ENCODE data around the gene NCMAP. TPM values are rescaled to one million over a fixed set of nuclear protein-coding genes. Genes with fewer than 3 reads are reported as not detected.

The NCMAP gene
- total RNA-seq, 2 experiments from 2014 or later: 0.04 TPM; not detected in 1

DNA sequence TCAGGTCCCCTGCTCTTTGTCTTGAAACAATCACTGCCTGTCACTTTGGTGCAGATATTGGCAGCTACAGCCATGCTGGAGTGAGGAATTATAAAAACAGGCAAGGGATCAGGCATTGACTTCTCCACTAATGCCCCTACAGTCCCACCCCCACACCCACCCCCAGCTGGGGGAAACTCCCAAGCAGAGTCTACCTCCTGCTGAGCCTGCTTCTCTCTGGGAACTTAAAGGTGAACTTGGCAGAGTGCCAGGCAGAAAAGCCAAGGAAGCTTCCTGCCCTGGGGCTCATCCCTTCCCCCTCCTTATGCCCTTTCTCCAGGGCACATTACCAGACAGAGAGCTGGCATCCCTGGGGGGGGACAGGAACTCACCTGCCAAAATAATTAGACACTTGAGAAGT, 6.7 kb downstream of the NCMAP start:
- POLR2A ChIA-PET: interaction anchor here (0.5 kb wide), 1 partner anchor 641 kb away, joined by 4 read pairs; no protein-coding TSS in a partner anchor

DNA sequence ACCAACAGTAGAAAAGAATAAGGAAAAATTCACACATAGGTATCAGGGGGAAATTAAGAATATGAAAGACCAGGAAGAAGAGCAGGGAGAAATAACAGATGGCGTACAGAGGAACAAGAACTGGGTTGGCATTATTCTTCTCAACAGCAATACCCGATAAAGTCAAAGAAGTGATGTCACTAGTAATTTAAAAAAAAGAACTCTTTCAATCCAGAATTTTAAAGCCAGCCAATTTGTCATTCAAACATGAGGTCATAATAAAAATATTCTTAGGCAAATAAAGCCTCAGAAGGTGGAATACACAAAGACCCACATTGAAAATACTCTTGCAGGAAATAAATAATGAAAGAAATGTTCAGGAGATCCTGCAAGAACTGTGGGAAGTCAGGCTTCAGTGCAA, 8.8 kb downstream of the NCMAP start:
- ChIA-PET POLR2A (no interaction called here), CTCF (interaction anchor here (0.7 to 0.9 kb wide), 3 partner anchors 140 to 375 kb away, joined by 3 to 4 read pairs (median 3); no protein-coding TSS in a partner anchor)

More for the DNA sequence above, 6.7 kb downstream of the NCMAP start:
- CTCF ChIA-PET: interaction anchor here (1.7 kb wide), 1 partner anchor 24 kb away, joined by 5 read pairs; no protein-coding TSS in a partner anchor

DNA sequence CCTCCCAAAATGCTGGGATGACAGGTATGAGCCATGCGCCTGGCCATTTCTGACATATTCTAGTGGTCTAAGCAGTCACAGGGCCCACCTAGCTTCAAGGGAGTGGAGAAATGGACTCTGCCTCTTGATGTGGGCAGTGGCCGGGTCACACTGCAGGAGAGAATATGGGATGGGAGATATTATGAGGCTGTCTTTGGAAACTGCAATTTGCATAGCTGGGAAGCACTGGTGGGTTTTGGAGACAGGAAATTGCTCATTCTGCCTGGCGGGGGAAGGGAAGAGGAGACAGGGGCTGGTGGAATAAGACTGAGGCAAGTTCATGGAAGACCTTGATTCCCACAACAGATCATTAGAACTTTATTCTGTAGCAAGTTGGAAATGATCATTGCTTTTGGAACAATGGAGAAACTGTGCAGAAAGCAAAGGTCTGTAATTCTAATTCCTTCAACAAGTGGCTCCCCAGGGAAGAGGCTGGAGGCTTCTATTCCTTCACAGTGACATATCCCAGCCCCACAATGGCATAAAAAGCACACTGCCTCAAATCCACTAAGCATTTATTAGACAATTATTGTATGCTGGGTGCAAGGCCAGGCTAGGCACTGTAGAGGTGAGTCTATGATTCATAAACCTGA, 10.5 kb downstream of the NCMAP start:
- ChIA-PET CTCF (no interaction called here), POLR2A (no interaction called here)

DNA sequence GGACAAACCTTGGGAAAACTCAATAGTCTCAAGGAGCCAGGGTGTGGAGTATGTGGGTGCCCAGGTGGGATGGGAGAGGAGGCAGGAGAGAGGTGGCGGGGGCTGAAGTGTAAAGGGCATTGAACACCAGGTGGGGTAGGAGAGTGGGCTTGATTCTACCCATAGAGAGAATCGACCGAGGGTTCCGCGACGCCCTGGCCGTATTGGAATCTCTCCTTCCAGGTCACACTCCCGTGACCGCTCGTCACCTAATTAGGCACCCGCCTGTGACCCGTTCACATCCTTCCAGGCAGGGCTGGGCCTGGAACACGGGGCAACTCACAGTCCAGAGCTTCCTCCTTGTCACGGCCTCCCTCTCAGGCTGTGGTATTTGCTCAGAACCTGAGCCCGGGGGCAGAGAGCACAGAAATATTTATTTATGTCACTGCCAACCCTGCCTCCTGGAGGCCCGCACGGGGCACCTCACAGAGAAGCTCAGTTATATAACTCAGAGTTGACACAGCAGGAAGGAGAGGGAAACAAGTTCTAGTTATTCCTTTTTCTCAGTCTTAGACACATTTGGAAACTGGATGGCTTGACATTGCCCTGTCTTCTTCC, 12.0 kb downstream of the NCMAP start:
- POLR2A ChIA-PET: no interaction called here
- CTCF ChIA-PET: no interaction called here

DNA sequence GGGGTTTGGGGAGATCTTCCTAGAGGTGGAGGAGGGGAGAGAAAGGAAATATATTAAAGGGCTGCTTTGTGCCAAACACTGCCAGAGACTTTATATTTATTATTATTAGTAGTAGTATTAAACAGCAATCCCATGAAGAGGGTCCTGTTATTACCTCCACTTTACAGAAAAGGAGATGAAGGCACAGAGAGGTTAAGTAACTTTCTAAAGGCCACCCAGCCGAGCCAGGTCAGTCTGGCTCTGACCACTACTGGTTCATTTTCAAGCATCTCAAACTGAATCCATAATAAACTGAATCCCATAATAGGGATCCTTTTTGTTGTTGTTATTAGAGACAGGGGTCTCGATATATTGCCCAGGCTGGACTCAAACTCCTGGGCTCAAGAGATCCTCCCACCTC, 12.6 kb downstream of the NCMAP start:
- POLR2A ChIA-PET: no interaction called here
- CTCF ChIA-PET: no interaction called here

DNA sequence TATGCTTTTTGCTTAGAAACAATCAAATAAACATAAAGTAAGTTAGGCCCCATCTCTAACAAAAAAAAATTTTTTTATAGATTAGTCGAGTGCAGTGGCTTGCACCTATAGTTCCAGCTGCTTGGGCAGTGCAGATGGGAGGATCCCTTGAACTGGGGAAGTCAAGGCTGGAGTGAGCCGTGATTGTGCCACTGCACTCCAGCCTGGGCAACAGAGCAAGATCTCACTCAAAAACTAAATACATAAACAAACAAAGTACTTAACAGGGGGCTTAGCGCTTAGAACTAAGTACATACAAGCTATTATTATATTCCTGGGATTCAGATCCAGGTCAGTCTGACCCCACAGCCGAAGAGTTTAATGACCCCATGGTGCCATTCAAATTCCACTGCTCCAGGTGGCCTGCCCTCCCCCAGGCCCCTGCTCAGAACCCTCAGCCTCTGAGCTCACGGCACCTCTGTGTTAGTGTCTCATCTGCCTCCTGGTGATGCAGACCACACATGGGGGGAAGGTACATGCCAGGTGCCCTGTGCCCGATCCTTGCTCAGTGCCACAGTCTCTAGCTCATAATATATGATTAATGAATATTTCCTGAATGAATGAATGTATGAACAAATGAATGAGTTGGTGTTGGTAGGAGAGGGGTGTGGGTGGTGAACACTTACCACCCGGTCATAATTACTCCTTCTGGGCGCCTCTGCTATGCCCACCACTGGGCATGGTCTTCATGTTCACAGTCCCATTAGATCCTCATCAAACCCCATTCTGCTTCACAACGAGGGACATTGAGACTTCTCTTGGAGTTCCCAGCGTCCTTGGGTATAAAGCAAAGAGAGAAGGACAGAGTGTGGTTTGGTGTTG, 14.6 kb downstream of the NCMAP start:
- CTCF ChIA-PET: no interaction called here
- POLR2A ChIA-PET: no interaction called here

DNA sequence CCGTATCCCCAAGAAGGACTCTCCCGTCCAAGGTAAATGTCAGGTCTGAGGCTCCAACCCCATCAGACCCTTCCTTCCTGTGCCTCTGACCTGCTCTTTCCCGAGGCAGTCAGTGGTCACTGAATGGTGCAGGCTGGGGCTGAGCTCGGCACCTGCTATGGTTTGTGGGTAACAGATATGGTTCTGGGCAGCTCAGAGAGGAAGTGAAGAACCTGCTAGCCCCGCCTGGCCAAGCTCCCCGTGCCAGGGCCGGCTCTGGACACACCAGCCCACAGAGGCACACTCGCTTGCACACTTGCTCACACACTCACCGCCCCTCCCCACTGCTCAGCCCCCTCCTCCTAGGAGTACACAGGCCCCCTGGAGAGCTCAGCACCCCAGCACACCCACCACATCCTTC, 16.4 kb downstream of the NCMAP start:
- POLR2A ChIA-PET: no interaction called here
- CTCF ChIA-PET: no interaction called here

DNA sequence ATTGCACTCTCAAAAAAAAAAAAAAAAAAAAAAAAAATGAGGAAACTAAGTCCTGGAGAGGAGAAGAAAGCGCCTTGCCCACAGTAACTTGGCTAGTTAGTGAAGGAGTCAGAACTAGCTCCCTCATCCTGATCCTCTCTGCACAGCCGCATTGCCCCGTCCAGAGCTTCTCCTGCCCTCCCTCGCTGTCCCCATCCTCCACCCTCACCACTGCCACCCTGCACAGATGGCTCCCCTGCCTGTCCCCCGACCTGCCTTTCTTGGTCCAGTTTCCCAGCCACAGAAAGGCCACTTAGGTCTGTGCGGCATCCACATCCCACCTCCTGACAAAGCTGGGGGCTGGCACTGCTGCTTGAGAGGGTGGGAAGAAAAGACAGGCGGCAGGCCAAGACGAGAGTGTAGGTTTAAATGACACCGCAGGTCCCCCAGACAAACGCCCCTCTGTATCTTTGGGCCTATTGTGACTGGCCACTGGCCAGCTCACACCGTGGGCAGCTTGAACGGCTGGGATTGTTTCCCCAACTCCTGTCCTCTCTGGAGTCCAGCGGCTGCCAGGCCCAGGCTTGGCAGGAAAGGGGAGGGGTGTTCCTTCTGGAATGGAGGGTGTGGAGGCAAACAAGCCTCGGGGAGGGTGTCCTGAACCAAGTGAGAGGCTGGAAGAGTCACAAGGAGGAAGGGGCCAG, 20.2 kb downstream of the NCMAP start:
- ChIA-PET CTCF (interaction anchor here (0.6 to 0.7 kb wide), 2 partner anchors 55 to 152 kb away, joined by 3 to 5 read pairs; no protein-coding TSS in a partner anchor), POLR2A (no interaction called here)

DNA sequence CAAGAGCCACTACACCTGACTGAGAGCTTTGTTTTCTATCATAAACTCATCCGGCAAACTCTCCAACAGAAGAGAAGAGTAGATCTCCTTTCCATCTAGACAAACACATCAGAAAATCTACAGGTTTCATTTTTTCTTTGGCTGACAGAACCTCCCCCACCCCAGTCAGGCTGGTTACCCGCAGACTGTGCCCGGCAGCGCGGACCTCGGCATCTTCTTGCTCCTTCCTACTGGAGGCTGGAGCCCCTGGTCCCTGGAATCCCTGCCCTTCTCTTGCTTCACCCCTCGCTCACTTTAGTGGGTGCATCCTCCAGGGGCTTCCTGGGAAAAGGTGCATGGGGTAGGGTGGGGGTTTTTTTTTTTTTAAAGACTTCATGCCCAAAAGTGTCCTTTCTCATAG, 23.0 kb downstream of the NCMAP start:
- POLR2A ChIA-PET: no interaction called here
- CTCF ChIA-PET: interaction anchor here (0.6 to 1.0 kb wide), 2 partner anchors 52 to 188 kb away, joined by 3 read pairs; no protein-coding TSS in a partner anchor

DNA sequence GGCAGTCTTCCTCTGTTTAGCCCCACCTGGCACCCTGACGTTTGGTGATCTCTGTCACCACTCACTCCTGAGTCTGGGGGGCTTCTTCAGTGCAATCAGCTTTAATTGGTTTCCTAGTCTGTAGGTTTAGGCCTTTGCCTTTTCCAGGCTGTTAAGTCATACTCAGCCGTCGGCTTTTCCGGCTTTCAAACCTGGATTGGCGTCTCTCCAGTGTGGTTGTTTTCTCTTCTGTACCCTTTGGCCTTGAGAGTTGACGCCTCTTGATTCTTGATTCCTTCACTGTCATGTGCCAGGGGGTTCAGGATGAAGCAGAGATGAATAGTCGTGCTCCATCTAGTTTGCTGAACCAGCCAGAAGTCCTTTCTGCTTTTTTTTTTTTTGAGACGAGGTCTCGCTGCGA, 24.9 kb downstream of the NCMAP start:
- ChIA-PET CTCF (interaction anchor here (0.7 kb wide), 1 partner anchor 486 kb away, joined by 3 read pairs; no protein-coding TSS in a partner anchor), POLR2A (no interaction called here)

DNA sequence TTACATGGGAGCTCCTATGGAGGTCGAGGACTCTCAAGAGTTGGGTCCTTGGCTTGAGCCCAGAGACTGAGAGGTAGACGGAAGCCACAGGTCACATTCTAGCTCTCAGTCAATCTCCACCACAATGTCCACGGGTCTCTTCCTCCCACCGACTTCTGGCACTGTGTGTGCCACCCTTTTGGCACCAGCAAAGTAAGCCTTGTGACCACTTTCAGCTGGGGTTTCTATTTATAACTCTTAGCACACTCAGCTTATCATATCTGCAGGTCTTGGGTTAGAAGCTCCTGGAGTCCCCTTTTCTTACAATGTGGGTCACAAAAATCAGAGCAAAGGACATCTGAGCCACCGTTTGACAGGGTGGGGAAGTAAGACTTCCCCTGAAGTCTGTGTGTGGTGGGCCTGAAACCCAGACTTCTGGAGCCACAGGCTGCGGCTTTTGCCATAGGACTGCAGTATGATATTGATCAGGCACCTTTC, 28.3 kb downstream of the NCMAP start:
- POLR2A ChIA-PET: no interaction called here
- CTCF ChIA-PET: interaction anchor here (0.6 to 1.6 kb wide), 2 partner anchors 100 to 169 kb away, joined by 3 to 4 read pairs; no protein-coding TSS in a partner anchor

DNA sequence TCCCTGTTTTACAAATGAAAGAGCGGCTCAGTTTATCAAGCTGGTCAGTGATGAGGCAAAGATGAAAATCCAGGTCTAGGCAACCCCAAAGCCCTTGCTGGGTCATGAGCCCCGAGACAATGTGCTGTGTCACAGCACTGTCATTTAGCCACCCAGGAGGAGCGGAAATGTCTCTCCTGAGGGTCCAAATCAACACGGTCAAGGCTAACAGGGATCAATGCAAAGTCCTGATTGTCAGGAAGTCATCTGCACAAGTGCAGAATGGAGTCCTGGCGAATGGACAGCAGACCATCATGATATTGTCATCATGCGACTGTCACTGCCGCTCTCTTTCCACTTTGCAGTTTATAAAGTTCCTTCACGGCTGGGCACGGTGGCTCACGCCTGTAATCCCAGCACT, 30.2 kb downstream of the NCMAP start:
- ChIA-PET POLR2A (interaction anchor here (0.6 kb wide), 1 partner anchor 50 kb away, joined by 3 read pairs; no protein-coding TSS in a partner anchor), CTCF (interaction anchor here (1.3 to 2.8 kb wide), 7 partner anchors 20 to 170 kb away, joined by 4 to 19 read pairs (median 6); partner anchors contain the start of gene NIPAL3)

DNA sequence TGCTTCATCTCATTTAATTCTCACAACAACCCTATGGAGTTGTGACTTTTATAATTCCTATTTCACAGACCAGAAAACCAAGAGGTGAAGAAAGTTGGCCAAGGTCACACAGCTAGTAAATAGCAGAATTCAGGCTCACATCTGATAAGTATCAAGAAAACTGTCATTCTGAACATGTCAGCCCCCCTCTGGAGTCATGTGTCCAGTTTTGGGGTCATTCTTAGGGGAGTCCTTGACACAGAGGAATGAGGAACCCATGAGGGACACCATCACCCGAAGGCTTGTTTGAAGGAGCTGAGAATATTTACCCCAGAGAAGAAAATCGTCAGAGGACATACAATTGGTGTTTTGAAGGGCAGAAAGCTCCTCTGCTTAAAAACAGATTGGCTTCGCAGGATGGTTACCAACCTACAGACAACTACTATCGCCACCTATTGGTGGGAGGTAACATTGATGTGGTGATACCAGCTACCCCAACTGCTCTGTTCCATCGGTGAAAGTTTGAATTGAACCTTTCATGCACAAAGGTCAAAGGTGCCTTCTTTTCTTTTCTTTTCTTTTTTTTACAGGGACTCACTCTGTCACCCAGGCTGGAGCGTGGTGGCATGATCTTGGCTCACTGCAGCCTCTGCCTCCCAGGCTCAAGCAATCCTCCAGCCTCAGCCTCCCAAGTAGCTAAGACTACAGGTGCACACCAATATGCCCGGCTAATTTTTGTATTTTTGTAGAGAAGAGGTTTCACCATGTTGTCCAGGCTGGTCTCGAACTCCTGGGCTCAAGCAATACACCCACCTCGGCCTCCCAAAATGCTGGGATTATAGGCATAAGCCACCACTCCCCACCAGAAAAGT, 31.3 kb downstream of the NCMAP start:
- ChIA-PET POLR2A (interaction anchor here (1.1 kb wide), 1 partner anchor 113 kb away, joined by 3 read pairs; no protein-coding TSS in a partner anchor), CTCF (interaction anchor here (0.6 to 2.8 kb wide), 22 partner anchors 9 to 388 kb away, joined by 3 to 19 read pairs (median 4); partner anchors contain the start of genes NIPAL3 and RCAN3)

DNA sequence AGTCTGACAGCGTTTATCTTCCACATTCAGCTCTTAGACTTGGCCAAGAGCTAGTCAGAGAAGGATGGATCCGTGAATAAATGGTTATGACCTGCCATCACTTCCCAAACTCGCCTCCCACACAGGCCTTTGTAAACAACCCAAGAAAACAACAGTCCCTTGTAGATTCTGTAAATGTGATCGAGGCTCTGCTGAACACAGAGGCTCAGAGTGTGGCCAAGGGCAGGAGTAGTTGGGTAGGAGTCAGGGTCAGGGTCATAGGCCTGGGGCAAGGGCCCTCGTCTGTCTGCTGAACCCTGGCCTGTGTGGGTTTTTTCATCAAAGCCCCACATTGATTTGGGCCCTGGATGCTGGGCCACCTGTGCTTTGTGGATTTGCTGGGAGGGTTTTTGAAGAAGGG, 32.7 kb downstream of the NCMAP start:
- ChIA-PET POLR2A (no interaction called here), CTCF (interaction anchor here (1.9 kb wide), 1 partner anchor 387 kb away, joined by 6 read pairs; no protein-coding TSS in a partner anchor)

DNA sequence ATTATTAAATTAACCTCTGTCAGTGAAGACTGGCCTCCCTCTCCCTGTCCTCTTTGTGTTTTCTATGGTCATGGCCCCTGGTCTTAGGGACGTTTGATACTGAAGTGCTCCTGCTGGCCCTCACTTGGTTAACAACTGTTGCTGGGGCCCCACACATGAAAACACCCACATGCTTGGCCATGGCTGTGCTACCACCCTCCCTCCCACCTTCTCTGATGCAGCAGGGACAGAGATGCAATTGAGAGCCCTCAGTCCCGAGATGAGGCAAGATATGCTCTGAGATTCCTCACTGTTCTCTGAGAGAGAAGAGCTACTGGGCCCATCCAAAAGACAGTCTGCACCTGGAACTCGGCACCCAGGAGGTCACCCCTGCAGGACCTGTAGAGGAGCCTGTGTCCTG, 33.3 kb downstream of the NCMAP start:
- CTCF ChIA-PET: no interaction called here

DNA sequence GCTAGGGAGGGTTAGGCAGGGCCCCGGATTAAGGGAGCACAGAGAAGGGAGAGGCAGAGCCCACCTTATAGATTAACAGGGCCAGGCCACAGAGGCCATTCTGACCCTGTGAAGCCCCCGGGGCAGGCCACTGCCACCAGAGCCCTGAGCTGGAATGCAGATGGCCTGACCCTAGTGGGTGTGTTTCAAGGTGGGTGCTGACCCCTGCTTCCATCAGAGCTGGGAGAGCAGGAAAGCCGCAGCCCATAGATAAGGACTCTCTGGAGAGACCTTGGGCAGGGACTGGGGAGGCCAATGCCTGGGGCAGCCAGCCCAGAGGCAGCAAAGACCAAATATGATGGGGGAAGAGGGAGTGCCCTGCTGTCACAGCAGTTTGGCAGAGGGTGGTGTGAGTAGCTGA, 35.9 kb downstream of the NCMAP start:
- ChIA-PET POLR2A (no interaction called here), CTCF (interaction anchor here (1.1 to 1.3 kb wide), 2 partner anchors 18 to 176 kb away, joined by 3 read pairs; partner anchors contain the start of gene NIPAL3)

More for the DNA sequence above, 33.3 kb downstream of the NCMAP start:
- POLR2A ChIA-PET: no interaction called here

DNA sequence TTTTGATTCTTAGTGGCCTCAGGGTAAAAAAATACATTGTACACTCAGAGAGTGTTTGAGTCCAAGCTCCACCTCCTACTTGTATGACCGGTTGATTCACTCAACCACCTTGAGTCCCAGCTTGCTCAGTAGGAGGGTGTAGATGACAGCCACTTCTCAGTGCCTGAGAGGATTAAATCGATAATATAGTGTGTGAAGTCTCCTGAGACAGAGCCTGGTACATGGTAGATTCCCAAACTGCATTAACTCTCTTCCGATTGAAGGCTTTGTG, 38.4 kb downstream of the NCMAP start:
- CTCF ChIA-PET: no interaction called here
- POLR2A ChIA-PET: no interaction called here

DNA sequence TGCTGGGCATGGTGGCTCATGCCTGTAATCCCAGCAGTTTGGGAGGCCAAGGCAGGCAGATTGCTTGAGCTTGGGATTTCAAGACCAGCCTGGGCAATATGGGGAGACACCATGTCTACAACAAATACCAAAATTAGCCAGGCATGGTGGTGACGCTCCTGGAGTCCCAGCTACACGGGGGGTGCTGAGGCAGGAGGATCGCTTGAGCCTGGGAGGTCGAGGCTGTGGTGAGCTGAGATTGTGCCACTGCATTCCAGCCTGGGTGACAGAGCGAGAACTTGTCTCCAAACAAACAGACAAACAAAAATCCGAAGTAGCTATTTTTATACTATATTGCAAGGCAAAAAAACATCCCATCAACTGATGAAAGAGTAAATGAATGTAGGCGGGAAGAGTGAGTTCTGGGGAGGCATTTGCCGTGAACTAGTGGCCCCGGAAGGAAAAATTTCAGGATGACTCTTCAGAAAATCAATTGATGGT, 40.6 kb downstream of the NCMAP start:
- ChIA-PET CTCF (interaction anchor here (0.7 to 1.5 kb wide), 2 partner anchors 9 to 183 kb away, joined by 3 to 7 read pairs; no protein-coding TSS in a partner anchor), POLR2A (no interaction called here)
